Mesothelial cell of epicardium (in vitro differentiated cells): ENCODE data around the gene CEACAM4. TPM values are rescaled to one million over a fixed set of nuclear protein-coding genes. Genes with fewer than 3 reads are reported as not detected.

Experiments
- DNase-seq, 2 experiments: peaks; one replicate each; pipeline ENCODE4 v3.0.0; 2021; ENCODE audit warnings: low spot score in 2 of 2; ENCODE audit not compliant: unreplicated experiment in 2 of 2
- H3K27ac Mint-ChIP-seq: 2 replicates; pipeline ENCODE4 v1.8.0; 2021; ENCODE audit warnings: mixed read lengths
- H3K27me3 Mint-ChIP-seq: 2 replicates; pipeline ENCODE4 v1.8.0; 2021; ENCODE audit warnings: low read depth, mixed read lengths
- H3K36me3 Mint-ChIP-seq: 2 replicates; pipeline ENCODE4 v1.8.0; 2021; ENCODE audit warnings: mixed read lengths
- H3K4me1 Mint-ChIP-seq: 2 replicates; pipeline ENCODE4 v1.8.0; 2021; ENCODE audit warnings: mixed read lengths
- H3K4me3 Mint-ChIP-seq: 2 replicates; pipeline ENCODE4 v1.8.0; 2021; ENCODE audit warnings: mild to moderate bottlenecking, moderate library complexity, mixed read lengths
- H3K9me3 Mint-ChIP-seq: 2 replicates; pipeline ENCODE4 v1.8.0; 2021; ENCODE audit warnings: mixed read lengths
- CTCF ChIP-seq: fragments of 200-600 bp; sonication (generic); IDR thresholded peaks from one replicate; pipeline ENCODE4 v1.5.0; 2021; ENCODE audit warnings: antibody characterized with exemption; ENCODE audit not compliant: unreplicated experiment
- total RNA-seq: library from RNA; stranded (reverse); gene quantifications from 3 replicates; pipeline ENCODE4 v1.2.1, GENCODE V29; 2021

The CEACAM4 gene
- total RNA-seq, 1 donor from 2014 or later = not detected

DNA sequence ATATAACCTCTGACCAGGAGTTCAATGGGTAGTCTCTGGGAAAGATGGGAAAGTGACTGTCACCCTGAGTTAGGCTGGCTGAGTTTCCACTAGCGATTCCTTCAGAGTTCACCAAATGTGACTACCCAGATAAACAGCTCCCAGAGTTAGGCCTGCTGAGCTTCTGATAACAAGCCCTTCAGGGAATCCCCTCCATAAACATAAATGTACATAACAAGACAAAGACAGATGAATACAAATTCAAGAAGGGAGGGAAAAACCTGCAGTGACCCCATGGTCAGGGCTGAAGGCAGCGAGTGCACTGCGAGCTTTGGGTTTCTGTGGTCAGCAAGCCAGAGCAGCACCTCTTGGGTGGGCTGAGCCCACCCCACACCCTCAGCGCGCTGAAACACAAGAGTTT lies 25.4 kb upstream of the CEACAM4 start:
- no peaks in the 10 kb centered on the region for H3K4me1 Mint-ChIP-seq
- no peaks in the 10 kb centered on the region for H3K27me3 Mint-ChIP-seq
- DNase-seq = no peak
- TF ChIP-seq CTCF = no peak
- peaks cover 78% of the 10 kb centered on the region for H3K9me3 Mint-ChIP-seq
- no peak overlapping the region for H3K4me3 Mint-ChIP-seq
- H3K27ac Mint-ChIP-seq = no peak overlapping the region
- no peaks in the 10 kb centered on the region for H3K36me3 Mint-ChIP-seq

GRCh38 chr19:41649827-41650226 lies 23.0 kb upstream of the CEACAM4 start:
- H3K4me3 Mint-ChIP-seq = no peak overlapping the region
- no peak for DNase-seq
- no peaks in the 10 kb centered on the region for H3K36me3 Mint-ChIP-seq
- peaks cover 65% of the 10 kb centered on the region for H3K9me3 Mint-ChIP-seq
- no peak overlapping the region for H3K27ac Mint-ChIP-seq
- TF ChIP-seq CTCF = no peak
- H3K4me1 Mint-ChIP-seq = no peaks in the 10 kb centered on the region
- no peaks in the 10 kb centered on the region for H3K27me3 Mint-ChIP-seq

- peak; percentile 56 for TF ChIP-seq CTCF
- Mint-ChIP-seq H3K36me3 (peaks cover 3% of the 10 kb centered on the region), H3K4me1 (no peaks in the 10 kb centered on the region), H3K4me3 (no peak overlapping the region), H3K27me3 (no peaks in the 10 kb centered on the region), H3K27ac (no peak overlapping the region), H3K9me3 (peaks cover 52% of the 10 kb centered on the region)
- no peak for DNase-seq
These were observed 19.8 kb upstream of the CEACAM4 start for GRCh38 chr19:41646589-41647204.

DNA sequence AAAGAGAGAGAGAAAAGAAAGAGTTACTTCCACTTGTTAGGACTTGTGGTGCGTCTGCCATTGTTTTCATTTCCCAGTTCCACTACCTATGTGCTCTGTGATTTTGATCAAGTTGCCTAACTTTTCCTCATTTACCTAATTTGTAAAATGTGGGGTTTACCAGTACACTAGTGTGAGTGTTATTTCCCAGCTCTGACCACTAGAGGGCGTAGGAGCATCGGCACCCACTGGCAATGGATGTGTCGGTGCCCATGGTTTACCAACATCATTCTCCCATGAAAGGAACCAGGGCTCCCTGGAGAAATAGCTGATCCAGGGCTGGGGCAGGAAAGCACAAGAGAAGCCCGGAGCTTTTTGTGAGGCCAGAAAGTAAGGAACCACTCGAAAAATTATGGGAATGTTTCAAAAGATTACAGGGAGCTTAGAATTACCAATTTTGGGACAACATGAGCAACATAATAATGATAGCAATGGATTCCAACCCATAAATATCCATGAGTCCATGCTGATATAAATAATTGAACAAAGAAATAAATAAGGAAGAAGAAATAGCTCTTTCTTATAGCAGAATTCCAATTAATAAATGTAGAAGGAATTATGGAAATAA lies 15.1 kb upstream of the CEACAM4 start:
- DNase-seq = no peak
- Mint-ChIP-seq H3K4me1 (no peaks in the 10 kb centered on the region), H3K9me3 (peaks cover 47% of the 10 kb centered on the region), H3K27ac (no peak overlapping the region), H3K27me3 (no peaks in the 10 kb centered on the region), H3K4me3 (no peak overlapping the region), H3K36me3 (peaks cover 3% of the 10 kb centered on the region)
- TF ChIP-seq CTCF = peak; percentile 55

- peaks cover 75% of the 10 kb centered on the region for H3K9me3 Mint-ChIP-seq
- DNase-seq = no peak
- H3K27me3 Mint-ChIP-seq = no peaks in the 10 kb centered on the region
- H3K4me1 Mint-ChIP-seq = no peaks in the 10 kb centered on the region
- no peak overlapping the region for H3K27ac Mint-ChIP-seq
- no peak for TF ChIP-seq CTCF
- H3K36me3 Mint-ChIP-seq = peaks cover 3% of the 10 kb centered on the region
- no peak overlapping the region for H3K4me3 Mint-ChIP-seq
These were observed 11.8 kb upstream of the CEACAM4 start for GRCh38 chr19:41638641-41639081.
